Measurements from ENCODE around the gene PINLYP. TPM values are rescaled to one million over a fixed set of nuclear protein-coding genes. Genes with fewer than 3 reads are reported as not detected.

Gene PINLYP
- total and polyA plus RNA-seq, 2 of the 13 experiments (the other 11 are each of a cell fraction or from before 2014, with no cell fraction given): 0.21 to 0.24 TPM

DNA sequence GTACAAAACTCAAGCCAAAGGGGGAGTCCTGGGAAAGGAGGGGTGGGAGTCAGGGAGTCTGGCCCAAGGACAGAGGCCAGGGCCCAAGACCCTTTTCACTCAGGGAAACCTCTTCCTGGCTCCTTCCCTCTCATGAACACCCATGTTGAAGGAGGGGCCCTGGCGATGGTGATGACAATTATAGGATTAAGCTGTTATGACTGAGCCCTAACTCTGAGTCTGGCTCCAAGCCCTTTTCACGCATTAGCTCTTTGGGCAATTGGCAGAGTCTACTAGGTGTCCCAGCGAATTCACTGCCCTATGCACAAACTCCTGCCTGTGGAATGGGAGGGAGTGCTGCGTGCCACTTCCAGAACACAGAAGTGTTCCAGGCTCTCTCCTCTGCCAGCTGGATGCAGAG lies 21.9 kb upstream of the PINLYP start (continued):
- no peak for TF ChIP-seq TRAFD1 (CRISPR knock-in tag; IDR thresholded peaks at IDR 0.05; ENCODE audit: borderline replicate concordance)
- no peak for TF ChIP-seq CHD4 (IDR thresholded peaks at IDR 0.05; ENCODE audit: borderline replicate concordance, low read length)

- no peak overlapping the region for H2AFZ ChIP-seq (ENCODE audit: low read length)
- no peaks in the 10 kb centered on the region for H3K4me1 ChIP-seq (ENCODE audit: insufficient read depth, low read length)
- no peak overlapping the region for H3K4me2 ChIP-seq (ENCODE audit: low read depth, low read length)
- no peak overlapping the region for H3K27ac ChIP-seq (ENCODE audit: extremely low read length, insufficient read depth, low read length)
- ATAC-seq (no peak), FAIRE-seq (no peak), DNase-seq (ENCODE audit: low spot score) (no peak)
- no peaks in the 10 kb centered on the region for H3K27me3 ChIP-seq (ENCODE audit: control insufficient read depth in 1 of 2, insufficient read depth in 2 of 2, low read length in 2 of 2)
- no peaks in the 10 kb centered on the region for H3K79me2 ChIP-seq (ENCODE audit: insufficient read depth, low read length)
- no peak overlapping the region for H3K4me3 ChIP-seq (replicated peaks in 1 of 3; ENCODE audit: insufficient read depth in 1 of 3, low read depth in 2 of 3, low read length in 3 of 3)
- in situ Hi-C loops (cut with HindIII; ENCODE audit: extremely low pct_ligation_motif_present, low pct_unique_long_range_greater_than_20kb) (no loop called here), intact Hi-C loops (cut with micrococcal nuclease; ENCODE audit: unreplicated experiment) (no loop called here)
- no TSS peak for BruUV-seq (replicated peaks)
- ChIA-PET CTCF (ENCODE audit: low intra/inter-chr PET ratio, low total read pairs) (interaction anchor here (1.0 to 1.9 kb wide), 4 partner anchors 40 to 108 kb away, joined by 3 to 14 read pairs (median 8); no protein-coding TSS in a partner anchor), POLR2A (interaction anchor here (1.3 kb wide), 1 partner anchor 21 kb away, joined by 3 read pairs; the partner anchor contains the start of genes PINLYP and XRCC1)
- WGBS (ENCODE audit: low lambda C conversion rate): 96% methylated on average over 15 of the region's 15 CpGs
- H3K36me3 ChIP-seq (replicated peaks in 1 of 2; ENCODE audit: control insufficient read depth in 1 of 2, insufficient read depth in 2 of 2, low read length in 2 of 2): peaks cover 18 to 46% of the 10 kb centered on the region in 2 experiments
- H3K9ac ChIP-seq (ENCODE audit: insufficient read depth, low read depth, low read length): no peak overlapping the region
- TF ChIP-seq ZFP36 (IDR thresholded peaks at IDR 0.05; ENCODE audit: borderline replicate concordance, low read depth, low read length, partially characterized antibody) (no peak), HNRNPK (IDR thresholded peaks at IDR 0.05; ENCODE audit: low read depth, low read length, poor library complexity, severe bottlenecking) (no peak), CCDC6 (CRISPR knock-in tag; IDR thresholded peaks at IDR 0.05) (no peak), ZFY (CRISPR knock-in tag; IDR thresholded peaks at IDR 0.05) (no peak), ZNF891 (CRISPR knock-in tag; IDR thresholded peaks at IDR 0.05) (no peak), ZNF260 (CRISPR knock-in tag; IDR thresholded peaks at IDR 0.05; ENCODE audit: borderline replicate concordance, low read depth) (no peak), ATF1 (CRISPR knock-in tag; IDR thresholded peaks at IDR 0.05) (no peak), ZNF232 (CRISPR knock-in tag; IDR thresholded peaks at IDR 0.05; ENCODE audit: borderline replicate concordance) (no peak)
- TF ChIP-seq, protein P1, sequence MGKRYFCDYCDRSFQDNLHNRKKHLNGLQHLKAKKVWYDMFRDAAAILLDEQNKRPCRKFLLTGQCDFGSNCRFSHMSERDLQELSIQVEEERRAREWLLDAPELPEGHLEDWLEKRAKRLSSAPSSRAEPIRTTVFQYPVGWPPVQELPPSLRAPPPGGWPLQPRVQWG (CRISPR knock-in tag; IDR thresholded peaks at IDR 0.05; ENCODE audit: borderline replicate concordance, low read depth): no peak
- no peaks in the 10 kb centered on the region for H3K9me3 ChIP-seq (ENCODE audit: low read length)
- H4K20me1 ChIP-seq (ENCODE audit: insufficient read depth, low read length): no peaks in the 10 kb centered on the region
Observed at GRCh38 chr19:43554317-43554895, 21.2 kb upstream of the PINLYP start.

Measured in HepG2 (cell line).